PC-3 (cell line): Measurements from ENCODE around the gene ATP1B2.

Source experiments
- EZH2 ChIP-seq: fragments of 300-600 bp; sonication (generic); IDR thresholded peaks from one replicate; pipeline ENCODE4 v1.6.1; 2017; ENCODE audit warnings: antibody characterized with exemption, mild to moderate bottlenecking, low read length; ENCODE audit not compliant: unreplicated experiment
- TF ChIP-seq, protein P1 (sequence below): fragments of 300-600 bp; sonication (generic); conservative IDR thresholded peaks from 2 replicates; pipeline ENCODE4 v1.5.1; 2017; ENCODE audit warnings: antibody characterized with exemption, low read depth, mild to moderate bottlenecking, low read length

- TF ChIP-seq, protein P1, sequence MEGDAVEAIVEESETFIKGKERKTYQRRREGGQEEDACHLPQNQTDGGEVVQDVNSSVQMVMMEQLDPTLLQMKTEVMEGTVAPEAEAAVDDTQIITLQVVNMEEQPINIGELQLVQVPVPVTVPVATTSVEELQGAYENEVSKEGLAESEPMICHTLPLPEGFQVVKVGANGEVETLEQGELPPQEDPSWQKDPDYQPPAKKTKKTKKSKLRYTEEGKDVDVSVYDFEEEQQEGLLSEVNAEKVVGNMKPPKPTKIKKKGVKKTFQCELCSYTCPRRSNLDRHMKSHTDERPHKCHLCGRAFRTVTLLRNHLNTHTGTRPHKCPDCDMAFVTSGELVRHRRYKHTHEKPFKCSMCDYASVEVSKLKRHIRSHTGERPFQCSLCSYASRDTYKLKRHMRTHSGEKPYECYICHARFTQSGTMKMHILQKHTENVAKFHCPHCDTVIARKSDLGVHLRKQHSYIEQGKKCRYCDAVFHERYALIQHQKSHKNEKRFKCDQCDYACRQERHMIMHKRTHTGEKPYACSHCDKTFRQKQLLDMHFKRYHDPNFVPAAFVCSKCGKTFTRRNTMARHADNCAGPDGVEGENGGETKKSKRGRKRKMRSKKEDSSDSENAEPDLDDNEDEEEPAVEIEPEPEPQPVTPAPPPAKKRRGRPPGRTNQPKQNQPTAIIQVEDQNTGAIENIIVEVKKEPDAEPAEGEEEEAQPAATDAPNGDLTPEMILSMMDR: no peak
- TF ChIP-seq EZH2: no peak
These were observed 25.8 kb downstream of the ATP1B2 start for GRCh38 chr17:7676533-7676932.
